RWPE2 (cell line): ENCODE data around the gene NTNG1.

Experiments used
- ATAC-seq: fragments of 200-7000 bp; cut with Tn5 transposase; 3 replicates; pipeline ENCODE4 v1.9.1; 2021; ENCODE audit warnings: low read depth
- DNase-seq: peaks from one replicate; pipeline ENCODE4 v3.0.0-alpha.2; 2020; ENCODE audit warnings: low spot score
- H3K27ac ChIP-seq: fragments of 450-650 bp; 2 replicates; pipeline ENCODE4 v1.5.1; 2017; ENCODE audit warnings: mild to moderate bottlenecking; ENCODE audit not compliant: poor library complexity, severe bottlenecking
- H3K27me3 ChIP-seq: fragments of 250-450 bp; sonication (Bioruptor Pico); 2 replicates; pipeline ENCODE4 v1.5.1; 2021; ENCODE audit warnings: mild to moderate bottlenecking, moderate library complexity; ENCODE audit not compliant: insufficient read depth, poor library complexity, severe bottlenecking
- H3K36me3 ChIP-seq: fragments of 250-450 bp; sonication (Bioruptor Pico); 2 replicates; pipeline ENCODE4 v1.5.1; 2020; ENCODE audit warnings: low read depth, mild to moderate bottlenecking, moderate library complexity
- H3K4me1 ChIP-seq: fragments of 250-450 bp; sonication (Bioruptor Pico); 2 replicates; pipeline ENCODE4 v1.5.1; 2021; ENCODE audit warnings: mild to moderate bottlenecking, moderate library complexity; ENCODE audit not compliant: insufficient read depth, poor library complexity, severe bottlenecking
- H3K4me3 ChIP-seq: fragments of 250-450 bp; sonication (Bioruptor Pico); 2 replicates; pipeline ENCODE4 v1.5.1; 2021; ENCODE audit warnings: mild to moderate bottlenecking, moderate library complexity; ENCODE audit not compliant: severe bottlenecking
- H3K9me3 ChIP-seq: fragments of 250-450 bp; sonication (Bioruptor Pico); 2 replicates; pipeline ENCODE4 v1.5.1; 2021; ENCODE audit warnings: mild to moderate bottlenecking, moderate library complexity; ENCODE audit not compliant: severe bottlenecking
- CTCF ChIP-seq: fragments of 450-650 bp; IDR thresholded peaks from one replicate; pipeline ENCODE4 v1.5.1; 2017; ENCODE audit warnings: mild to moderate bottlenecking, moderate library complexity; ENCODE audit not compliant: poor library complexity, severe bottlenecking

The NTNG1 gene

GRCh38 chr1:107194380-107194779 is 53.5 kb downstream of the NTNG1 start:
- Histone ChIP-seq H3K27ac (no peak overlapping the region), H3K4me3 (no peak overlapping the region), H3K27me3 (no peaks in the 10 kb centered on the region), H3K4me1 (no peaks in the 10 kb centered on the region), H3K9me3 (no peaks in the 10 kb centered on the region), H3K36me3 (no peaks in the 10 kb centered on the region)
- DNase-seq (no peak), ATAC-seq (no peak)
- no peak for TF ChIP-seq CTCF

GRCh38 chr1:107195476-107195875 is 54.6 kb downstream of the NTNG1 start:
- Histone ChIP-seq H3K4me3 (no peak overlapping the region), H3K27me3 (no peaks in the 10 kb centered on the region), H3K4me1 (no peaks in the 10 kb centered on the region), H3K36me3 (no peaks in the 10 kb centered on the region), H3K27ac (no peak overlapping the region), H3K9me3 (no peaks in the 10 kb centered on the region)
- no peak for TF ChIP-seq CTCF
- DNase-seq = no peak
- no peak for ATAC-seq

GRCh38 chr1:107196973-107197562 is 56.2 kb downstream of the NTNG1 start:
- H3K36me3 ChIP-seq = no peaks in the 10 kb centered on the region
- no peak for ATAC-seq
- TF ChIP-seq CTCF = peak; percentile 36
- H3K27me3 ChIP-seq = no peaks in the 10 kb centered on the region
- peaks cover 2% of the 10 kb centered on the region for H3K9me3 ChIP-seq
- H3K4me3 ChIP-seq = no peak overlapping the region
- no peak for DNase-seq
- no peak overlapping the region for H3K27ac ChIP-seq
- no peaks in the 10 kb centered on the region for H3K4me1 ChIP-seq

- Histone ChIP-seq H3K4me1 (no peaks in the 10 kb centered on the region), H3K36me3 (no peaks in the 10 kb centered on the region), H3K4me3 (no peak overlapping the region), H3K9me3 (peaks cover 3% of the 10 kb centered on the region), H3K27ac (no peak overlapping the region), H3K27me3 (no peaks in the 10 kb centered on the region)
- DNase-seq (no peak), ATAC-seq (no peak)
- no peak for TF ChIP-seq CTCF
Observed at GRCh38 chr1:107198561-107198960, 57.7 kb downstream of the NTNG1 start.

GRCh38 chr1:107200631-107201030 is 59.8 kb downstream of the NTNG1 start:
- no peaks in the 10 kb centered on the region for H3K4me1 ChIP-seq
- H3K36me3 ChIP-seq = no peaks in the 10 kb centered on the region
- no peaks in the 10 kb centered on the region for H3K27me3 ChIP-seq
- peaks cover 3% of the 10 kb centered on the region for H3K9me3 ChIP-seq
- H3K4me3 ChIP-seq = no peak overlapping the region
- TF ChIP-seq CTCF = no peak
- H3K27ac ChIP-seq = no peak overlapping the region
- no peak for ATAC-seq
- DNase-seq = no peak
